Caco-2 (cell line): ENCODE results near the gene POMT1. TPM values are rescaled to one million over a fixed set of nuclear protein-coding genes. Genes with fewer than 3 reads are reported as not detected.

Experiments used
- BruUV-seq: library from RNA; stranded (reverse); fragments of 400-500 nt; replicated peaks from 2 replicates; lab custom pipeline; 2021; lab: Mats Ljungman, UMichigan
- CTCF ChIA-PET: fragments of 300-600 bp; sonication (Branson Sonifier 250); formaldehyde crosslinking; loops from one replicate; lab custom pipeline; 2022; ENCODE audit warnings: antibody characterized with exemption; lab: Charles Lee
- POLR2A ChIA-PET: fragments of 300-600 bp; sonication (Branson Sonifier 250); formaldehyde crosslinking; loops from one replicate; lab custom pipeline; 2022; ENCODE audit warnings: antibody characterized with exemption; lab: Charles Lee
- DNase-seq, 2 experiments: peaks; one replicate each; pipeline versions ENCODE4 v3.0.0 to v3.0.0-alpha.2; 2020 to 2022
- H3K27me3 ChIP-seq: replicated peaks from 2 replicates; pipeline ENCODE4 v1.6.0; 2011; ENCODE audit warnings: low read length; ENCODE audit not compliant: control insufficient read depth, insufficient read depth
- H3K36me3 ChIP-seq: 2 replicates; pipeline ENCODE4 v1.5.1; 2011; ENCODE audit warnings: low read length; ENCODE audit not compliant: control insufficient read depth, insufficient read depth
- H3K4me1 ChIP-seq: fragments of 250-450 bp; sonication (Bioruptor Pico); 2 replicates; pipeline ENCODE4 v1.5.1; 2020; ENCODE audit warnings: mild to moderate bottlenecking
- H3K4me3 ChIP-seq: 2 replicates; pipeline ENCODE4 v1.5.1; 2011; ENCODE audit warnings: low read depth, mild to moderate bottlenecking, control low read depth, low read length
- H3K9me3 ChIP-seq: fragments of 250-450 bp; sonication (Bioruptor Pico); 2 replicates; pipeline ENCODE4 v1.5.1; 2020; ENCODE audit warnings: mild to moderate bottlenecking, moderate library complexity
- H3K27ac Mint-ChIP-seq: one replicate; pipeline ENCODE4 v1.8.0; 2022; ENCODE audit warnings: mixed read lengths; ENCODE audit not compliant: unreplicated experiment
- H3K27me3 Mint-ChIP-seq: one replicate; pipeline ENCODE4 v1.8.0; 2022; ENCODE audit warnings: mixed read lengths; ENCODE audit not compliant: insufficient read depth, unreplicated experiment
- H3K36me3 Mint-ChIP-seq: one replicate; pipeline ENCODE4 v1.8.0; 2022; ENCODE audit warnings: mild to moderate bottlenecking, mixed read lengths; ENCODE audit not compliant: insufficient read depth, unreplicated experiment
- H3K4me1 Mint-ChIP-seq: one replicate; pipeline ENCODE4 v1.8.0; 2022; ENCODE audit warnings: low read depth, mixed read lengths; ENCODE audit not compliant: unreplicated experiment
- H3K4me3 Mint-ChIP-seq: one replicate; pipeline ENCODE4 v1.8.0; 2022; ENCODE audit warnings: mild to moderate bottlenecking, moderate library complexity, mixed read lengths; ENCODE audit not compliant: unreplicated experiment
- H3K9me3 Mint-ChIP-seq: one replicate; pipeline ENCODE4 v1.8.0; 2022; ENCODE audit warnings: mixed read lengths; ENCODE audit not compliant: unreplicated experiment
- intact Hi-C: fragments of 100-400 bp; cut with micrococcal nuclease; formaldehyde crosslinking; loops from one replicate; pipeline ENCODE4 v1.10.0; 2022; ENCODE audit not compliant: unreplicated experiment
- total RNA-seq: library from RNA; stranded (reverse); gene quantifications from 2 replicates; pipeline ENCODE4 v1.2.3, GENCODE V29; 2022
- TF ChIP-seq, protein P1 (sequence below), 2 experiments: fragments of 200-600 bp in 1 of 2; IDR thresholded peaks; 1 replicate in 1 of 2; 2 replicates in 1 of 2; pipeline versions ENCODE4 v1.5.1 to v1.8.0; 2011 to 2022; ENCODE audit warnings: antibody characterized with exemption in 1 of 2, control low read depth in 1 of 2, inconsistent platforms in 1 of 2, low read depth in 1 of 2, low read length in 1 of 2, mild to moderate bottlenecking in 1 of 2, moderate library complexity in 1 of 2; ENCODE audit not compliant: insufficient read depth in 1 of 2, severe bottlenecking in 1 of 2, unreplicated experiment in 1 of 2

The POMT1 gene
- total RNA-seq, 1 experiment from 2014 or later, result 44.2 TPM

DNA sequence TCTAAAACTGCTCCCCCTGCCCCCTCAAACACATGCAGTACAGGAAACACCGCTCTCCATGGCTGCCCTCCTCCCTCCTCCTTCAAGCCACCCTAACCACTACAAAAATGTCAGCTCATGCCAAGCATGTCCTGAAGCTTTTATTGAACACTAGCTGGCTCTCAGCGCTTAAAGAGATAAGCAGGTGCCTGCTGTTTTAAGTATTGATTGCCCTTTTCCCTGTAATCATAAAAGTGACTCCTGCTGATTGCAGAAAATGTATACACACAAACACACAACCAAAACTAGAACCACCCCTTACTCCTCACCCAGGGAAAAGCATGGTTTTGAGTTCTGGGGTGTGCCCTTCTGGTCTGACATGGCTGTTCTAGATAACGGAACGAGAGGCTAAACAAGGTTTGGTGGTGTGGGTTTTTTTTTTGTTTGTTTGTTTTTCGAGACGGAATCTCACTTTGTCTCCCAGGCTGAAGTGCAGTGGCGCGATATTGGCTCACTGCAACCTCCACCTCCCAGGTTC, 32.1 kb downstream of the POMT1 start:
- no peak overlapping the region for H3K27ac Mint-ChIP-seq
- H3K36me3 Mint-ChIP-seq, result peaks cover 7% of the 10 kb centered on the region

GRCh38 chr9:131537946-131538345, 35.2 kb downstream of the POMT1 start:
- no peak for DNase-seq
- H3K4me1 ChIP-seq, result no peaks in the 10 kb centered on the region
- H3K36me3 ChIP-seq, result no peaks in the 10 kb centered on the region
- no TSS peak for BruUV-seq
- no peaks in the 10 kb centered on the region for H3K27me3 ChIP-seq
- H3K27me3 Mint-ChIP-seq, result no peaks in the 10 kb centered on the region
- POLR2A ChIA-PET, result no interaction called here
- no peaks in the 10 kb centered on the region for H3K4me1 Mint-ChIP-seq
- H3K4me3 Mint-ChIP-seq, result no peak overlapping the region
- H3K4me3 ChIP-seq, result no peak overlapping the region
- H3K9me3 Mint-ChIP-seq, result peaks cover 10% of the 10 kb centered on the region
- peaks cover 4% of the 10 kb centered on the region; the same call in 1 of the 2 replicates for H3K9me3 ChIP-seq
- CTCF ChIA-PET, result no interaction called here
- no peaks in the 10 kb centered on the region for H3K36me3 Mint-ChIP-seq
- TF ChIP-seq, protein P1, sequence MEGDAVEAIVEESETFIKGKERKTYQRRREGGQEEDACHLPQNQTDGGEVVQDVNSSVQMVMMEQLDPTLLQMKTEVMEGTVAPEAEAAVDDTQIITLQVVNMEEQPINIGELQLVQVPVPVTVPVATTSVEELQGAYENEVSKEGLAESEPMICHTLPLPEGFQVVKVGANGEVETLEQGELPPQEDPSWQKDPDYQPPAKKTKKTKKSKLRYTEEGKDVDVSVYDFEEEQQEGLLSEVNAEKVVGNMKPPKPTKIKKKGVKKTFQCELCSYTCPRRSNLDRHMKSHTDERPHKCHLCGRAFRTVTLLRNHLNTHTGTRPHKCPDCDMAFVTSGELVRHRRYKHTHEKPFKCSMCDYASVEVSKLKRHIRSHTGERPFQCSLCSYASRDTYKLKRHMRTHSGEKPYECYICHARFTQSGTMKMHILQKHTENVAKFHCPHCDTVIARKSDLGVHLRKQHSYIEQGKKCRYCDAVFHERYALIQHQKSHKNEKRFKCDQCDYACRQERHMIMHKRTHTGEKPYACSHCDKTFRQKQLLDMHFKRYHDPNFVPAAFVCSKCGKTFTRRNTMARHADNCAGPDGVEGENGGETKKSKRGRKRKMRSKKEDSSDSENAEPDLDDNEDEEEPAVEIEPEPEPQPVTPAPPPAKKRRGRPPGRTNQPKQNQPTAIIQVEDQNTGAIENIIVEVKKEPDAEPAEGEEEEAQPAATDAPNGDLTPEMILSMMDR (IDR thresholded peaks at IDR 0.05; ENCODE audit: insufficient read depth in 1 of 2, low read depth in 1 of 2, low read length in 1 of 2, severe bottlenecking in 1 of 2, unreplicated experiment in 1 of 2), result no peak
- no peak overlapping the region for H3K27ac Mint-ChIP-seq
- intact Hi-C loops, result no loop called here

More for the DNA sequence above, 32.1 kb downstream of the POMT1 start:
- intact Hi-C loops, result no loop called here
- Mint-ChIP-seq H3K27me3 (no peaks in the 10 kb centered on the region), H3K4me1 (no peaks in the 10 kb centered on the region), H3K4me3 (no peak overlapping the region), H3K9me3 (no peaks in the 10 kb centered on the region)
- Histone ChIP-seq H3K4me1 (peaks cover 10% of the 10 kb centered on the region; the same call in 1 of the 2 replicates), H3K4me3 (no peak overlapping the region), H3K36me3 (no peaks in the 10 kb centered on the region), H3K9me3 (peaks cover 4% of the 10 kb centered on the region; the same call in 1 of the 2 replicates), H3K27me3 (no peaks in the 10 kb centered on the region)
- no TSS peak for BruUV-seq
- CTCF ChIA-PET, result no interaction called here
- TF ChIP-seq, protein P1 (IDR thresholded peaks at IDR 0.05; ENCODE audit: insufficient read depth in 1 of 2, low read depth in 1 of 2, low read length in 1 of 2, severe bottlenecking in 1 of 2, unreplicated experiment in 1 of 2), result no peak
- POLR2A ChIA-PET, result no interaction called here
- DNase-seq, result no peak

GRCh38 chr9:131539223-131539923, 36.7 kb downstream of the POMT1 start:
- ChIA-PET CTCF (no interaction called here), POLR2A (no interaction called here)
- Histone ChIP-seq H3K27me3 (no peaks in the 10 kb centered on the region), H3K4me1 (no peaks in the 10 kb centered on the region), H3K36me3 (no peaks in the 10 kb centered on the region), H3K4me3 (no peak overlapping the region), H3K9me3 (peaks cover 10% of the 10 kb centered on the region)
- no peaks in the 10 kb centered on the region for H3K4me1 Mint-ChIP-seq
- intact Hi-C loops, result no loop called here
- TF ChIP-seq, protein P1 (IDR thresholded peaks at IDR 0.05; ENCODE audit: insufficient read depth in 1 of 2, low read depth in 1 of 2, low read length in 1 of 2, severe bottlenecking in 1 of 2, unreplicated experiment in 1 of 2), result no peak
- no peaks in the 10 kb centered on the region for H3K27me3 Mint-ChIP-seq
- no TSS peak for BruUV-seq
- DNase-seq, result no peak
- no peaks in the 10 kb centered on the region for H3K36me3 Mint-ChIP-seq
- H3K4me3 Mint-ChIP-seq, result no peak overlapping the region
- peaks cover 11% of the 10 kb centered on the region for H3K9me3 Mint-ChIP-seq
- no peak overlapping the region for H3K27ac Mint-ChIP-seq
